SKM-1 (cell line): ENCODE measurements around the gene HPCAL1.
"Not testable (repeated sequence)": the region's sequence is repeated elsewhere in the genome, so short reads cannot be mapped to it uniquely, and the experiment has no call there.

Experiments
- DNase-seq: peaks from one replicate; lab custom pipeline; 2025; ENCODE audit not compliant: unreplicated experiment; lab: John Stamatoyannopoulos, UW

HPCAL1 gene

DNA sequence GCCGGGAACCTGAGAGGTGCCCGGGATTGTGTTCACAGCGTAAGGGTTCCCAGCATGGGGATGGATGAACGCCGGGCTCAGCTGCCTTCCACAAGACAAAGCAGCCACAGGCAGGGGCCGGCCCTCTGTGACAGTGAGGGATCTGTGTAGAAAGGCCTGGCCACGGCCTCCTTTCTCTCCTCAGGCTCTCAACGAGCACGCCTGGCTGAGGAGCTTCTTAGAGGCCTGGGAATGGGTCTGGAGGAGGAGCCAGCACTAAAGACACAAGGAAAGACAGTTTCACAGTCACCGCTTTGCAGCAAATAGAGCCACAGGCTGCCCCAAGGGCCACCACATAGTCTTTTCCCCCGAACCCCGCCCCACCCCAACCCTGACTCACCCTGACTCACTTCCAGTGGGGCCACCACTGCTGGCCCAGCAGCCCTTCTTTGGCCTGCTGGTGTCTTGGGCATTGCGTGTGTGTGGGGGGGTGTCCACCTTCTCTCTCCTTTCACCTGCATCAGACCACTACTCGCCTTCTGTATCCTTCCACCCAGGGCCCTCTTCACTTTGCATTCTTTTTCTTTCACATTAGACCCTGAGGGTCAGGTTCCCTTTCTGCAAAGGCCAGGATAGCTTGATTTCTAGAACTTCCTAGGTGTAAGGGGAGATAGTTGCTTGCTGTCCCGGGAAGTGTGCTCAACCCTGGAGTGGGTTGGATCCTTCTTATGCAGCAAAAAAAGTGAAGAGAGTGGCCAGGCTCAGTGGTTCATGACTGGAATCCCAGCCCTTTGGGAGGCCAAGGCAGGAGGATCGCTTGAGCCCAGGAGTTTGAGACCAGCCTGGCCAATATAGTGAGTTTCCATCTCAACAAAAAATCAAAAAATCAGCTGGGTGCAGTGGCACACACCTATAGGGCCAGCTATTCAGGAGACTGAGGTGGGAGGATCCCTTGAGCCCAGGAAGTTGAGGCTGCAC lies 19.3 kb upstream of the HPCAL1 start:
- peak; percentile 52 for DNase-seq

DNA sequence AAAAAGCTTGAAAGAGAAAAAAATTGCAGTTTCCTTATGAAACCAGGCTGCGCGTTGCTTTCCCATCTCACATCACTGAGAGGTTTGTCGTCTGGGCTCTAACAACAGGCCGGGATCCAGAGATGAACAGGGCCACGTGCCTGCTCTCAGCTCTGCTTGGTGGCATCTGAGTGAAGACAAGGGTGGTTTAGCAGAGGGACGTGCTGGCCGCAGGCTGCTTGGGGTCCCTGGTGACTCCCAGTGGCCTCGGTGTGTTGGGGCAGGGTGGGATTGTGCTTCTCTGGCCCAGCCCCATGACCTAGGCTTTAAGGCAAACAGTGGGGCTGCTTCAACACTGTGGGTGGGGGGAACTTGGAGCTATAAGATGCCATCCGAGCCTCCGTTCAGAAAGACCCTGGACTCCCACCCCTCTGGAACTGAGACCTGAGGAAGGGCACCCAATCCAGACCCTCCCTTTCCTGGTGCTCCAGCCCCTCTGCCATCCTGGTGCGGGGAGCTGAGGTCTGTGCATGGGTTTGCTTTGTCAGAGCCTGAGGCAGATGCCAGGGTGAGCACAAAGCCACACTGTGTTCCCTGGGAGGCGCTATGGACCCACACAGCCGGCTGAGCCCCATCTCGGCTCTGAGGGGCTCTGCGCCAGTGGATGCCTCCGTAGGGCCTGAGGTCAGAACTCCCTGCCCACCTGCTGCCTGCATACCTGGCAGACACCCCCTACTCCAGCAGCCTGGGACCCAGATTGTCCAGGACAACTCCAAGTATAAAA lies 18.4 kb upstream of the HPCAL1 start:
- no peak for DNase-seq

DNA sequence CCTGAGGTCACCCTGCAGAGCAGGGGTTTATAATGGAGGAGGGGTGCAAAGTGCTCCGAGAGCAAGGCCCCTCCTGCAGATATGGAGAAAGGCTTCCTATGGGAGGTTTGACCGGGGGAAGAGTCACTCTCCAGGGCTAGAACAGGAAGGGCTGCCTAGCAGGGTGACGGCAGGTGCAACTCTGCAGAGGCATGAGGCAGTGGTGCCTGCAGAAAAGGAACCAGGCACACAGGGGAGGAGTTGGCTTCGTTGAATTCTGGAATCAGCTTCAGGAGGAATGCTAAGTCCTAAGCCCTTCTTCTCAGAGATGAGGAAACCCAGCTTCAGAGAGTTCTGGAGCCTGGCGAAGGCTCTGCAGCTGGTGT lies 17.5 kb upstream of the HPCAL1 start:
- DNase-seq = no peak

DNA sequence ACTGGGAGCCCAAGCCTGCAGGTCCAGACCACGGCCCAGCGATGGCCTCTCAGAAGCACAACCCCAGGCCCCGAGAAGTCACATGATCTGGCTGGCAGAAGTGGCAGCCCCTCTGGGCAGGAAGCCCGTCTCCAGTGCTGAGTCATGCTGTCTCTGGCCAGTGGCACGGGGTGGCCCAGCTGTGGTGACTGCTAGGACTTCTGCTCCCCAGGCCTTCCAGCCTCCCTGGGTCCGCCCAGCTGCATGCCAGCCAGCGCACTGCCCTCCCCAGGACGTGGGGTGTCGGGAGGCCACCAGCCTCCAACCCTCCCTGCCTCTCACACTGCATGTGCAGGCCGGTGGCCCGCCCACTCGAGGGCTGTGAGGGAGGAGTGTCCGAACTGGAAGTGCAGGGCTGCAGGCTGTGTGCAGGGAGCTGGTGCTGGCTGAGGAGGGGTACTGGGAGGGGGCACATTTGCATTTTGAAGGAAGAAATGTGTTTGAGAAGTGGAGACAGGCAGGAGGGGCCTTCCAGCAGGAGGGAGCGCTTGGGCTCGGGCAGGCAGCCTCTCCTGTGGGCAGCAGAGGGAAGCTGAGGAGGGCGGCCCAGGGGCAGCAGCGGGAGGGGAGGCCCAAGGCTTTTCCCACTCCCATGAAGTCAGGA lies 17.0 kb upstream of the HPCAL1 start:
- DNase-seq = no peak

DNA sequence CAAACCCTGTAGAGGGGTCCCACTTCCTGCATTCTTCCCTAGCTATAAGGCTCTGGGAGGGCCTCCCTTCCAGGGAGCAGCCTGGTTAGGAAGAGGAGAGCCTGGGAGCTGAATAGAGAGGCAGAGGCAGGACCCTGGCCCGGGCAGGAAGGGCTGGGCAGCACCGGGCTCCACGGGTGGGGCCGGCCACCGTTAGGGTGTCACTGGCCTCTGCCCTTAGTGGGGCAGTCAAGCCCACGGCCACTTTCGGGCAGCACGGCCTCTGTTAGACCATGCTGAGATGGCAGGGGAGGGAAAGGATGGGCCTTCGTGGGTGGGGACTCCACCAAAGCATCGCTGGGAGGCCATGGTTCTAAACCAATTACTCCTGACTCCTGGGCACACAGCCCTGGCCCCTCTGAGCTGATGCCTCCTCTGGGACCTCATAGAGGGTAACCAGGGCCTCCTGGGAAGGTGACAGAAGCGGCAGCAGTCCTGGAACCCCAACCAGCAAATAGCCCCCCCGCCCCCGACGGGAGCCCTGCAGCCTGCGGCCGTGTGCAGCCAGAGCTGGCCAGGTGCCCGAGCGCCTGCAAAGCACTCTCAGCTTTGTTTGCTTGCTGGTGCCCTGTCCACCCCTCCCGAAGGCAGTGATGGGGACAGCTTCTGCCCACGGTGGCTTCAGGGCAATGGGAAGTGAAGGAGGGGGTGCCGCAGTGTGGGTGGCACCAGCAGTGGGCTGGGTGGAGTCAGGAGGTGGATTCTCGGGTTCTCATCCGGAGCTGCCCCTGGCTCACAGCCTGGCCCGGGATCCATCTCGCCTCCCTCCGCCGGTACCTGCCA lies 16.3 kb upstream of the HPCAL1 start:
- DNase-seq = no peak

DNA sequence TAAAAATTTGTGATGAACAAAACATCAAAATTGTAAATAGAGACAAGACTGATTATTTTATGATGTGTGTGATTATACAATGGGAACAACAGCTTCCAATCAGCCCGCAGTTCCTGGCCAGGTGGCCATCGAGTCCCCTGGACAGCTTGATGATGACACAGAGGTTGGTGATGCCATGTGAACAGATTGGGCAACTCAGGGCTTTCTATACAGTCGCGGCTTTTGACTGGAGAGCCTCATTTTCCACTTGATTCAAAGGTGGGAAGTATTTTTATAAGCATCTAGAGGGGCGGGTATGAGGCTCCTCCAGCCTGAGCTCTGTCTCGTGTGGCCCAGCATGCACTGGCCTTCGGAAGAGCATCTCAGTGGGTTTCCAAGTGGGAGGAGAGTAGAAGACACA lies 14.9 kb upstream of the HPCAL1 start:
- no peak for DNase-seq

DNA sequence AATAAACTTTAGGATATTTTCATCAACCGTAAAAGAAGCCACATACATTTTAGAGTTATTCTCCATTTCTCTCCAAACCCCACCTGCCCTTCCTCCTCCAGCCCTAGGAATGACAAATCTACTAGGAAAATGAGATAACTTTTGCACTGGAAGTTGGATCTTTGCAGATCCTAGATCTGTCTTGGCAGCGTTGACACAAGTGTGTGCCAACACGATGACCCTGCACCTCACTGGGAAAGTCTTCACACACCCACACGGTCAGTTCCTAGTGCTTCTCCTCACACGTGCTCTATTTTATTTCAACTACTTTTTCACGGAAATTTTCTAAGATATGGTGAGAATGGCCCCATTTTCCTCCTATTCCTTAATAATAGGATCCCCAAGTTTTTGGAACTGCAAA lies 14.1 kb upstream of the HPCAL1 start:
- no peak for DNase-seq

DNA sequence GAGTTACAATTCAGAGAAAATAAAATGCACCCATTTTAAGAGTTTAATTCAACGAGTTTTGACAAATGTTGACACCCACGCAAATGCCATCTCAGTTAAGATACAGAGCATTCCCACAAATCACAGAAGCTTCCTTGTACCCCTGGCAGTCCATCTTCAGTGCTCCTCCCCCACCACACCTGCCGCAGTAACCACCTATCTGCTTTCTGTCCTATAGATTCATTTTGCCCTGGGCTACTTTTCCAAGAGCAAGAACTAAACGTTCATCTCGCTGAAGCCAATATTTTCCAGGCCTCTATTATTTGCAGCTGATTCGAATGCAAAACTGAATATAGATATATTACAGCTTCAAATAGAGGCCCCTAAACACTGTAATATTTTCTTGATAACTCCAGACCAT lies 13.4 kb upstream of the HPCAL1 start:
- DNase-seq = no peak

DNA sequence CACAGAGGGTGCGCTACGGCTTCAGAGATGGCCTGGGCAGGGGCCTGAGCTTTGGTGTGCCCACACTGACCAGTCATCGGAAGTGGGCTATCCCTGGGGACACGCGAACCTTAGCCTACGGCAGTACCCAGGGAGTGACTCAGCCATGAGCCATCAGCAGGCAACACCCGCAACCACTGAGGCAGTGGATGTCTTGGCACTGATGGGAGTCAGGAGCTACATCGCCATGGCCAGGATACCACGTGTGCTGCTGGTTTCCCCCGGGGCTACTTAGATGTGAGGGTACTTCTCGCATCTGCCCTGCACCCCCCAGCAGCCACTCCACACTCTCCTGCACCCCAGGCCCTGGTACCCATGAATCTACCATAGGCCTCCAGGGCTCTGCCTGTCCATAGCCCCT lies 12.8 kb upstream of the HPCAL1 start:
- DNase-seq = no peak

DNA sequence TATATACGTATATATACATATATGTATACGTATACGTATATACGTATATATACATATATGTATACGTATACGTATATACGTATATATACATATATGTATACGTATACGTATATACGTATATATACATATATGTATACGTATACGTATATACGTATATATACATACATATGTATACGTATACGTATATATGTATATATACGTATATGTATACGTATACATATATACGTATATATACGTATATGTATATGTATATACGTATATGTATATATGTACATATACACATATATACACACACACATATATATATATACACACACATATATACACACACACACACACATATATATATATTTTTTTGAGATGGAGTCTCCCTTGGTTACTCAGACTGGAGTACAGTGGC lies 11.3 kb upstream of the HPCAL1 start:
- DNase-seq = not testable (repeated sequence)

DNA sequence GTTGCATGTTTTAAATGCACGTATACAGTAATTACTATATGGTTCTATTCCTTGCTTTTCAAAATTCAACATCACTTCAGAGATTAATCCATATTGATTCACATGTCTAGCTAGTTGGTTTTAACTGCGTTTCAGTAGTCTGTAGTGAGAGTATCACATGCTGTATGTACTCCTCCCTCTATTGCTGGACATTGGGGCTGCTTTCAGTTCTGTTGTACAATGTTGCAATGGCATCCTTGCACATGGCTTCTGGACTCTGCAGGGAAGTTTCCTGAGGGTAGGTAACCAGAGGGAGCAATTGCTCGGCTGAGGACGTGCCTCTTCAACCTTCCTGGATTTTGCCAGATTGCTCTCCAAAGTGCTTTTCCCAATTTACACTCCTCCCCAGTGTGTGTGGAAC lies 10.7 kb upstream of the HPCAL1 start:
- DNase-seq = no peak

DNA sequence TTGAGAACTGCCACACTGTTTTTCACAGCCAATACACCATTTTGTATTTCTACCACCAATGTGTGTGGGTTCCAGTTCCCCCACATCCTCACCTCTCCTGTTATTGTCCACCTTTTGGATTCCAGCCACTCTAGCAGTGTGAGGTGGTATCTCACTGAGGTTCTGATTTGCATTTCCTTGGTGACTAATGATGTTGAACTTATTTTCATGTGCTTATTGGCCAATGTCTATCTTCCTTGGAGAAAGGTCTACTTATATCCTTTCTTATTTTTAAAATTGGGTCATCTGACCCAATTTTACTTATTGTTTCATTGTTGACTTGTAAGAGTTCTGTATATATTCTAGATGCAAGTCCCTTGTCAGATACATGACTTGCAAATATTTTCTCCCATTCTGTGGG lies 9.1 kb upstream of the HPCAL1 start:
- DNase-seq = no peak

DNA sequence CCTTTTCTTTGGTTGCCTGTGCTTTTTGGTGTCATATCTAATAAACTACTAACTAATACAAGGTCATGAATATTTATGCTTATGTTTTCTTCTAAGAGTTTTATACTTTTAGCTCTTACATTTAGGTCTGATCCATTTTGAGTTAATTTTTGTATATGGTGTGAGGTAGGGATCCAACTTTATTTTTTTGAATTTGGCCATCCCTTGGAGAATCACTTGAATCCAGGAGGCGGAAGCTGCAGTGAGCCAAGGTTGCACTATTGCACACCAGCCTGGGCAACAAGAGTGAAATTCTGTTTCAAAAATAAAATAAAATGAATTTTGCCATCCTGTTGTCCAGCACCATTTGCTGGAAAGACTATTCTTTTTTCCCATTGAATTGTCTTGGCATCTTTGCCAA lies 8.6 kb upstream of the HPCAL1 start:
- no peak for DNase-seq

DNA sequence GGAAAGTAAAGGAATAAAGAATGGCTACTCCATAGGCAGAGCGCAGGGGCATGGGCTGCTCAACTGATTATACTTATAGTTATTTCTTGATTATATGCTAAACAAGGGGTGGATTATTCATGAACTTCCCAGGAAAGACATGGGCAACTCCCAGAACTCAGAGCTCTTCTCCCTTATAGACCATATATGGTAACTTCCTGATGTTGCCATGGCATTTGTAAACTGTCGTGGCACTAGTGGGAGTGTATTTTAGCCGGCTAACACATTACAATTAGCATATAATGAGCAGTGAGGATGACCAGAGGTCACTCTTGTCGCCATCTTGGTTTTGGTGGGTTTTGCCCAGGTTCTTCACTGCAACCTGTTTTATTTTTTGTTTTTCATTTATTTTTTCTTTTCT lies 7.1 kb upstream of the HPCAL1 start:
- DNase-seq = not testable (repeated sequence)

DNA sequence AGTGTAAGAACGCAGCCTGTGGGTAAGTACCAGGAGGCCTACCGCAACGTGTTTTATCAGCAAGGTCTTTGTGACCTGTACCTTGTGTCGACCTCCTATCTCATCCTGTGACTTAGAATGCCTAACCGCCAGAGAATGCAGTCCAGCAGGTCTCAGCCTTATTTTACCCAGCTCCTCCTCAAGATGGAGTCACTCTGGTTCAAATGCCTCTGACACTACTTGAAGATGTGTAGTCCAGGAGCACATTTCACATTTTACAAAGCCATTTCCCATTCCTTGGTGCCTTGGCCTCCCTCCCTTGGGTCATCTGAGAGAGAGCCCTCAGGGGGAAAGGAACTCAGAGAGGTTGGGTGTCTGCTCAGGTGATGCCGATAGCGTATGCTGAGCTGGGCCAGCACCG lies 6.6 kb upstream of the HPCAL1 start:
- no peak for DNase-seq

DNA sequence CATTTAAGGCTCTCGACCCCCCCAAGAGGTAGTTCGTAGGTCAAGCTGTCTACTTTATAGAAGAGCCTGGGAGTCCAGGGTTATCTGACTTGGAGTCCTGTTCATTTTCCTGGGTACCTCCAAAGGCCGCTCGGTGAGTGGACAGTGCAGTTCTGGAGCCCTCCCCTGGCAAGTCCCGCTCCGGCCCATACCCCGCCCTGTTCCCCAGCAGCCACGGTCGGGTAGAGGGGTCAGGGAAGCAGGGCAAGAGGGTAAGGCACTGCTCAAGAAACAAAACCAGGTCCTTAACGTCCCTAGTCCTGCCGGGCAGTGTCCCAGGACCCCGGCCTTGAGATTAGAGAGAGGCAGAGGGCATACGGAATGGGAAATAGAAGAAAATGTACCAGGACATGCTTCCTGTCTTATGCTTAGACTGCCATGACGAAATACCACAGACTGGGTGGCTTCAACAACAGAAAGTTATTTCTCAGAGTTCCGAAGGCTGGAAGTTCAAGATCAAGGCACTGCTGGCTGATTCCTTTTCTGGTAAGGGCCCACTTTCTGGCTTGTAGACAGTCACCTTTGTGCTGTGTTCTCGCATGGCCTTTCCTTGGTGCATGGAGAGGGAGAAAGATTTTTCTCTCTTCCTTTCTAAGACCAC lies 5.4 kb upstream of the HPCAL1 start:
- DNase-seq = no peak

DNA sequence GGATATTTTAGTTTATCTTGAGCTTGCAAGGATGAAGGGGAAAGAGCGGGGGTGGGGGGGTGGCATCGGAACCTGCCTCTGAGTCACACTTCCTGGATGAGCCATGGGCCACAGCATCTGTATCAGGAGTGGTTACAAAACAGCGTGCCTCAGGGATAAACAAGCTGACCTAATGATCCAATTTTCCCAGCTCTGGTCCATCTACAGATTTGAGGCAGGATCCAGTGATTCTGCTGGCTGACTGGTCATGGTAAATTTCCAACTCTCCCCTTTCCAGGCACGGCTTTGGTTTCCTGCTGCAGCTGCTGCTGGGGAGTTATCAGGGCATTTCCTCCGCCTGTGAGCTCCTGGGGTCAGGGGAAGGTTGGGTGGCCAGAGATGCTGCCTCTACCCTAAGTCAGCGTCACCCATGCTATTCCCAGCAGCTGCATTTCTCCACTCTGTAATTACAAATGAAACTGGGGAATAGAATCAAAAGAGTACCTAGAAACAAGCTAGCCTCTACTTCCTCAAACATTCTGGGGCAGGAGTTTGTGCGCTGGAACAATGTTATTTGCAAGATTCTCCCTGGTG lies 4.7 kb upstream of the HPCAL1 start:
- DNase-seq = peak; percentile 44

DNA sequence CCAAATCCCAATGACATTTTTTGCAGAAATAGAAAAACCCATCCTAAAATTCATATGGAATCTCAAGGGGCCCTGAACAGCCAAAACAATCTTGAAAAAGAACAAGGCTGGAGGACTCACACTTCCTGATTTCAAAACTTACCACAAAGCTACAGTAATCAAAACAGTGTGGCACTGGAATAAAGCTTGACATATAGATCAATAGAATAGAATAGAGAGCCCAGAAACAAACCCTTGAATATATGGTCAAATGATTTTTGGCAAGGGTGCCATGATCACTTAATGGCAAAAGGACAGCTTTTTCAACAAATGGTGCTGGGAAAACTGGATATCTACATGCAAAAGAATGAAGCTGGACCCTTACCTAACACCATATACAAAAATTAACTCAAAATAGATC lies 3.9 kb upstream of the HPCAL1 start:
- DNase-seq = not testable (repeated sequence)

DNA sequence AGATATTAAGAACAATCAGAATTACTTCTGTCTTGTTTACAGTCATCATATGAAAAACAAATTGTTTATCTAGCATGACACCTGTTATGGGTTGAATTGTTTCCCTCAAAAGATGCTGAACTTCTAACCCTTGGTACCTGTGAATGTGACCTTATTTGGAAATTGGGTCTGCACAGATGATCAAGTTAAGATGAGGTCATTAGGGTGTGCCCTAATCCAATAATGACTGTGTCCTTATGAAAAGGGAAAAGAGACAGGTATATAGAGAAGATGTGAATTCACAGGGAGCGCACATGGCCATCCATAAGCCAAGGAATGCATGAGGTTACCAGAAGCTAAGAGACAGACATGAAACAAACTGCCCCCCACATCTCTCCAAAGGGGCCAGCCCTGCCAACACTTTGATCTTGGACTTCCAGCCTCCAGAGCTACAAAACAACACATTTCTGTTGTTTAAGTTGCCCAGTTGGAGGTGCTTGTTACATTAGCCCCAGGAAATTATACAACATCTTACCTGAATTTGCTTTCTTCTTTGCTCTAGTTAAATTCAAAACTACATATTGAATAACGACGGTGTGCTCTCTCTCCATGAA lies 2.3 kb upstream of the HPCAL1 start:
- no peak for DNase-seq
